KMS-11 (cell line): ENCODE results near the gene BCAS4.
A peak's percentile ranks its signal among the peaks of the same experiment; 100 is the strongest.

ENCODE experiments used
- H2AFZ ChIP-seq: fragments of 200-600 bp; sonication (generic); 2 replicates; pipeline ENCODE4 v1.6.1; 2016; ENCODE audit warnings: antibody characterized with exemption, mixed run types, low read depth
- H3K27ac ChIP-seq: fragments of 200-600 bp; sonication (generic); 2 replicates; pipeline ENCODE4 v1.6.1; 2016; ENCODE audit warnings: mild to moderate bottlenecking, mixed run types
- H3K27me3 ChIP-seq: fragments of 200-600 bp; sonication (generic); 2 replicates; pipeline ENCODE4 v1.6.1; 2017; ENCODE audit warnings: mild to moderate bottlenecking, low read depth, mixed run types, moderate library complexity; ENCODE audit not compliant: insufficient read depth
- H3K36me3 ChIP-seq: fragments of 200-600 bp; sonication (generic); 2 replicates; pipeline ENCODE4 v1.6.1; 2017; ENCODE audit warnings: mild to moderate bottlenecking, mixed run types; ENCODE audit not compliant: insufficient read depth
- H3K4me1 ChIP-seq: fragments of 200-600 bp; sonication (generic); 2 replicates; pipeline ENCODE4 v1.6.1; 2016; ENCODE audit warnings: mild to moderate bottlenecking, low read depth, mixed run types; ENCODE audit not compliant: poor library complexity, severe bottlenecking
- H3K4me2 ChIP-seq: fragments of 200-600 bp; sonication (generic); 2 replicates; pipeline ENCODE4 v1.7.0; 2016; ENCODE audit warnings: mild to moderate bottlenecking, mixed run types
- H3K4me3 ChIP-seq: fragments of 200-600 bp; sonication (generic); IDR thresholded peaks from 2 replicates; pipeline ENCODE4 v1.6.1; 2017; ENCODE audit warnings: low read depth, low read length, mixed read lengths; ENCODE audit not compliant: insufficient read depth
- H3K79me2 ChIP-seq: fragments of 200-600 bp; sonication (generic); 2 replicates; pipeline ENCODE4 v1.6.1; 2016; ENCODE audit warnings: low read depth, mixed run types; ENCODE audit not compliant: insufficient read depth
- H3K9ac ChIP-seq: fragments of 200-600 bp; sonication (generic); 2 replicates; pipeline ENCODE4 v1.6.1; 2016; ENCODE audit warnings: mild to moderate bottlenecking, mixed run types
- H4K20me1 ChIP-seq: fragments of 200-600 bp; sonication (generic); 2 replicates; pipeline ENCODE4 v1.6.1; 2016; ENCODE audit warnings: mild to moderate bottlenecking, mixed run types; ENCODE audit not compliant: insufficient read depth
- TF ChIP-seq, protein P1 (sequence below): fragments of 200-600 bp; sonication (generic); conservative IDR thresholded peaks from 2 replicates; pipeline ENCODE4 v1.6.1; 2017; ENCODE audit warnings: low read depth, mild to moderate bottlenecking, antibody characterized with exemption, low read length, moderate library complexity, mixed read lengths

BCAS4 gene

DNA sequence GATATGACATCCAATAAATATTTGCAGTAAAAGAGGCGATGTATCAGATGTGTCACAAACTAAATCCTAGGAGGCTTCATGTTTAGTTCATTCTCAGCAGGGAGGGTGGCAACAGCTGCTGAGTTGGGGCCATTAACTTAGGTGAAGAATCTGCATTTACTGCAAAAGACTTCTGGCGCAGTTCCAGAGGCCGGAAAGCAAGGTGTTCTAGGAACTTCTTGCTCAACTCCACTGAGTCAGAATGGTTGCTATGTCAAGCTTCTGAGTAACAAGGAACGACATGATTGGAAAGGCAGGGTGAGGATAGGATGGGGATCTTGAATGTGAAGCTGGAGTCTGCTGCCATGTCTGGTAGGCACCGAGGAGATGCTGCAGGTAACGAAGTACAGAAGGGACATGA, 124.7 kb downstream of the BCAS4 start:
- TF ChIP-seq, protein P1, sequence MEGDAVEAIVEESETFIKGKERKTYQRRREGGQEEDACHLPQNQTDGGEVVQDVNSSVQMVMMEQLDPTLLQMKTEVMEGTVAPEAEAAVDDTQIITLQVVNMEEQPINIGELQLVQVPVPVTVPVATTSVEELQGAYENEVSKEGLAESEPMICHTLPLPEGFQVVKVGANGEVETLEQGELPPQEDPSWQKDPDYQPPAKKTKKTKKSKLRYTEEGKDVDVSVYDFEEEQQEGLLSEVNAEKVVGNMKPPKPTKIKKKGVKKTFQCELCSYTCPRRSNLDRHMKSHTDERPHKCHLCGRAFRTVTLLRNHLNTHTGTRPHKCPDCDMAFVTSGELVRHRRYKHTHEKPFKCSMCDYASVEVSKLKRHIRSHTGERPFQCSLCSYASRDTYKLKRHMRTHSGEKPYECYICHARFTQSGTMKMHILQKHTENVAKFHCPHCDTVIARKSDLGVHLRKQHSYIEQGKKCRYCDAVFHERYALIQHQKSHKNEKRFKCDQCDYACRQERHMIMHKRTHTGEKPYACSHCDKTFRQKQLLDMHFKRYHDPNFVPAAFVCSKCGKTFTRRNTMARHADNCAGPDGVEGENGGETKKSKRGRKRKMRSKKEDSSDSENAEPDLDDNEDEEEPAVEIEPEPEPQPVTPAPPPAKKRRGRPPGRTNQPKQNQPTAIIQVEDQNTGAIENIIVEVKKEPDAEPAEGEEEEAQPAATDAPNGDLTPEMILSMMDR, result no peak
- H3K4me3 ChIP-seq, result no peak overlapping the region
- no peak overlapping the region for H2AFZ ChIP-seq
- H3K36me3 ChIP-seq, result peaks cover 17% of the 10 kb centered on the region; the same call in 1 of the 2 replicates
- no peak overlapping the region for H3K9ac ChIP-seq
- H3K27ac ChIP-seq, result no peak overlapping the region
- H3K79me2 ChIP-seq, result peaks cover 100% of the 10 kb centered on the region
- H3K4me1 ChIP-seq, result peaks cover 75% of the 10 kb centered on the region
- H3K4me2 ChIP-seq, result no peak overlapping the region
- no peaks in the 10 kb centered on the region for H3K27me3 ChIP-seq
- H4K20me1 ChIP-seq, result peaks cover 85% of the 10 kb centered on the region

DNA sequence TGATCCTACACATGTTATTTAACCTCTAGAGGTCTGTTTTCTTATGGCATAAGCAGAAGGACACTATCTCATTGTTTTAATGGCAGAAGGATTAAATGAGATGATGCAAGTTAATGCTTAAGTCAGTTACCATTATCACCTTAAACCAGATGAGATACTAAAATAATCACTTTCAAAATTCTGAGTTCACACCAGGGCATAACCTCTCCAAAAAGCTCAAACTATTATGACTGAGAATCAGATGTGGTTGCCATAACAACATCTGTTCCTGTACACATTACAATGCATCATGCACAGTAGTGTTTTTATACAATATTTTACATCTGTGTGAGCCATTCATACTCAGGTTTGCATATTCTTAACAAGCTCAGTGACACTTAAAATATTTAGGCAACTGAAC, 126.1 kb downstream of the BCAS4 start:
- no peak overlapping the region for H3K4me3 ChIP-seq
- no peak overlapping the region for H3K9ac ChIP-seq
- peaks cover 17% of the 10 kb centered on the region; the same call in 1 of the 2 replicates for H3K36me3 ChIP-seq
- H3K79me2 ChIP-seq, result peaks cover 100% of the 10 kb centered on the region
- H3K27me3 ChIP-seq, result no peaks in the 10 kb centered on the region
- no peak overlapping the region for H2AFZ ChIP-seq
- H3K27ac ChIP-seq, result peak overlapping the region; percentile 0; the same call in 1 of the 2 replicates
- TF ChIP-seq, protein P1, result no peak
- H4K20me1 ChIP-seq, result peaks cover 88% of the 10 kb centered on the region
- H3K4me1 ChIP-seq, result peaks cover 75% of the 10 kb centered on the region
- no peak overlapping the region for H3K4me2 ChIP-seq

DNA sequence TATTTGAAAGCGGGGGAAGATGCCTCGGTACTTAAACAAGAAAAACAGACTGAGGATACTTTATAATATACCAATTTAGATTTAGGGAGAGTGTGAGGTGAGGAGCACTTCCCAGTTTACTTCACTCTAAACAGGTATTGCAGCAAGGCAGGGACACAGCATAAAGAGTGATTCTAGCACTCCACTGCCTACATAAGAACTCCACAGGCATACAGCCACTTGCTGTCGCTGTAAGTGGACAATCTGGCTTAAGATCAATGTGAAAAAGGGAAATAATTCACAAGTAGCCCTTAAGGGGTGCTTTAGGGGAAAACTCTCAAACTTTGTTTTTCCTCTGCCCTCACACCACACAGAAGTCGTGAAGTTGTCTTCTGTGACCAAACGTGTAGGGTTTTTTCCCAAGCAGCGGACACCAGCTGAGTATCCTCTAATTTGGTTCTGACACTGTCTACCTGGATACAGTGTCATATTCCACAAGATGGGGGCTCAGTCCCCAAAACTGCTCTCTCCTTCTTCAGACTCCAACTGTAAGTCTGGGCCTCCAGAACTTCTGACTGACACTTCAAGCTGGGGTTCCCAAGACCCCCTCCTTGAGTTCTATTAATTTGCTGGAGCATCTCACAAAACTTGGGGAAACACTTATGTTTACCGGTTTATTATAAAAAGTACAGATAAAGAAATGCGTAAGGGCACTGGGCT, 127.1 kb downstream of the BCAS4 start:
- Histone ChIP-seq H3K9ac (no peak overlapping the region), H3K27ac (peak overlapping the region; percentile 12; the same call in 1 of the 2 replicates), H3K79me2 (peaks cover 100% of the 10 kb centered on the region), H3K36me3 (peaks cover 17% of the 10 kb centered on the region; the same call in 1 of the 2 replicates), H4K20me1 (peaks cover 88% of the 10 kb centered on the region), H3K27me3 (no peaks in the 10 kb centered on the region), H3K4me3 (no peak overlapping the region), H3K4me1 (peaks cover 77% of the 10 kb centered on the region), H3K4me2 (no peak overlapping the region; the same call in 1 of the 2 replicates), H2AFZ (no peak overlapping the region)
- TF ChIP-seq, protein P1, result no peak

DNA sequence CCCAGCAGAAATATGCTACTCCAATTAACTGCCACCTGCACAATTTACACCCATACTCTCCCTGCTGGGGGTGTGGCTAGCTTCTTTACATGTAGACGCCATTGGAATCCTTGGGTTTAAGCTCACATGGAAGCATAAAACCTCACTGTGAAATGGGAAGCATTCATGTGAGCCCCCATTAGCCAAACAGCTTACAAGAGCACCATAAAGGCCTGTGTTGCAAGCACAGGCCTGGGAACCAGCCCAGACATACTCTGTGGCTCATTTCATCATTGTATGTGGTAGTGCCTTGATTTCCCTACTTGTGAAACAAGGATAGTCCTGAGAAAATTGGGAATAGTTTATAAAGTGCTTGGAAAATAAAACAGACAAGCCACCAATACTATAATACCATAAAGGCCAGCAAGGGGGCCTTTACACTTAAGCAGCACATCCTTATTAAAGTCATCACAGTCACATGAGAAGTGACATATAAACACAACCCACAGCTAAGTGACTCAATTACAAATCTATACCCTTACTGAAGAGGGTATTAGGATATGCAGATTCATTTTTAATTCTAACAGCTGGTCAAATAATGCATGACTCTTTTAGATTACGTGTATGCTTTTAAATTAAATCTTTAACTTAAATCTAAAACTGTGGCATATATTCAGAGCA, 129.5 kb downstream of the BCAS4 start:
- no peak overlapping the region for H3K4me2 ChIP-seq
- no peak overlapping the region for H3K4me3 ChIP-seq
- H4K20me1 ChIP-seq, result peaks cover 85% of the 10 kb centered on the region
- peaks cover 11% of the 10 kb centered on the region; the same call in 1 of the 2 replicates for H3K36me3 ChIP-seq
- TF ChIP-seq, protein P1, result no peak
- no peak overlapping the region for H3K27ac ChIP-seq
- peaks cover 100% of the 10 kb centered on the region for H3K79me2 ChIP-seq
- no peaks in the 10 kb centered on the region for H3K27me3 ChIP-seq
- H3K9ac ChIP-seq, result no peak overlapping the region
- H2AFZ ChIP-seq, result no peak overlapping the region
- peaks cover 84% of the 10 kb centered on the region for H3K4me1 ChIP-seq
